Measurements from ENCODE around the gene CCM2.

- no peak for TF ChIP-seq CTCF (IDR thresholded peaks at IDR 0.05)
- no peak for TF ChIP-seq POLR2A (IDR thresholded peaks at IDR 0.05)
Observed at GRCh38 chr7:45032421-45032820, 32.4 kb downstream of the CCM2 start.
